ENCODE data around the gene PRR33. TPM values are rescaled to one million over a fixed set of nuclear protein-coding genes. Genes with fewer than 3 reads are reported as not detected.
A peak's percentile ranks its signal among the peaks of the same experiment; 100 is the strongest.

PRR33 gene
- total RNA-seq, 1 donor from 2014 or later, result 3.9 TPM

DNA sequence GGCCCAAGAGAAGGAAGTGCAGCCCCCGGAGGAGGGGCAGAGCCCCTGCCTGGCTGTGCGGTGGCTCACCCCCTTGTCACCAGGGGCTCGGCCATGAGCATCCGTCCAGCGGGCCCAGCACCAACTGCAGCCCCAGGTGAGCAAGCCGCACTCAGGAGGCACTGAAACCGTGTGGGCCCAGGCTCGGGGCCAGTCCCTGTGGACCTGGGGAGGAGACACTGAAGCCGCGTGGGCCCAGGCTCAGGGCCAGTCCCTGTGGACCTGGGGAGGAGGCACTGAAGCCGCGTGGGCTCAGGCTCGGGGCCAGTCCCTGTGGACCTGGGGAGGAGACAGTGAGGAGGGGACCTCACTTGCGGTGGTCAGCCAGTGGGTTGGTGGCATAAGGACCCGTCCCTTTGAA lies 24.9 kb downstream of the PRR33 start:
- no peak for DNase-seq (ENCODE audit: low read depth)

DNA sequence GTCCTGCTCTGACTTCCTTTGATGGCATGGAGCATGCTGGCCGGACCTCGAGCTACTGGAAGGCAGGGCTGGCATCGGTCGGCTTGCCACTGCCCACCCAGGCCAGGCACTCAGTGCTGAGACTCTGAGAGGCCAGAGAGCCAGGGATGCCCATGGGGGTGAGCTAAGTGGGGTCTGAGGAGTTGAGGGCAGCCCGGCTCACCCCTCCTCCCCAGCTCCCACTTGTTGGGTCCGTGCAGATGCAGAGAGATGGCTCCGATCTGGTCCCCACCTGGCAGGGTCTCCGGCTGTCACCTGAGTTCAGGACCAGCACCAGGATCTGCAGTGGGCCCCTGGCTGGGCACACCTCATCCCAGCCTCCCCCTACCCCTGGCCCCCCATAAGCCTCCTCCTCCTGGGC lies 25.5 kb downstream of the PRR33 start:
- DNase-seq (ENCODE audit: low read depth), result no peak

DNA sequence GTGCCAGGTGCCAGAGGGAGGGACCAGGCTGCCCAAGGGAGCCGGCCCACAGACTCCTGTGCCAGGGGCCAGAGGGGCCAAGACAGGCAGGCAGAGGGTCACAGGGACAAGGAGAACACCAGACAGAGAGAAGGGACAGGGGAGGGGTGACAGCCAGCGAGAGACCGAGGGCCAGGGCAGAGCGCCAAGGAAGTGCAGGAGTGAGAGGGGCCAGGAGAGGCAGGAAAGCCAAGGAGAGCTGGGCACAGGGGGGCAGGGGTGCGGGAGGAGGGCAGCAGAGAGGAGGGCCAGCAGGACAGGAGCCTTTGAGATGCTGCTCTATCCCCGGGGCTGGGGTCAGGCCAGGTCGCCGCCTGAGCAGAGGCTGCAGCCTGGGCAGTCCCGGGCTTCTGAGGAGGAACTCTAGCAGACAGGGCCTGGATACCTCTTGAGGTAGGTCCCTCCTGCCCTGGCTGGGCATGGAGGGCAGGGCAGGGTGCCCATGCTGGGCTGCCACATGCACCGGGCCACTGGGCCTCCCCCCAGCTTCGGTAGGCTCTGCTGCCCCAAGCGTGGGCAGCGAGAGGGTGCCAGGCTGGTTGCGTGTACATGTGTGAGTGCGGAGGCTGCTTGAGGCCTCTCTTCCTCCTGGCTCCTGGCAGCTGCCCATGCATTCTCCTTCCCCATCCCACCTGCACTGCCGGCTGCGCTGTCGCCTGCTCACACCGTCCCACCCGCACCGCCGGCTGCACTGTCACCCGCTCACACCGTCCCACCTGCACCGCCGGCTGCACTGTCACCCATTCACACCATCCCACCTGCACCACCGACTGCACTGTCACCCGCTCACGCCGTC lies 26.6 kb downstream of the PRR33 start:
- DNase-seq (ENCODE audit: low read depth), result no peak

- peak; percentile 43 for DNase-seq (ENCODE audit: low read depth)
These were observed 27.5 kb downstream of the PRR33 start for GRCh38 chr11:1864231-1864630.

- peak; percentile 96 for DNase-seq (ENCODE audit: low read depth)
These were observed 28.1 kb downstream of the PRR33 start for GRCh38 chr11:1863352-1864216.

DNA sequence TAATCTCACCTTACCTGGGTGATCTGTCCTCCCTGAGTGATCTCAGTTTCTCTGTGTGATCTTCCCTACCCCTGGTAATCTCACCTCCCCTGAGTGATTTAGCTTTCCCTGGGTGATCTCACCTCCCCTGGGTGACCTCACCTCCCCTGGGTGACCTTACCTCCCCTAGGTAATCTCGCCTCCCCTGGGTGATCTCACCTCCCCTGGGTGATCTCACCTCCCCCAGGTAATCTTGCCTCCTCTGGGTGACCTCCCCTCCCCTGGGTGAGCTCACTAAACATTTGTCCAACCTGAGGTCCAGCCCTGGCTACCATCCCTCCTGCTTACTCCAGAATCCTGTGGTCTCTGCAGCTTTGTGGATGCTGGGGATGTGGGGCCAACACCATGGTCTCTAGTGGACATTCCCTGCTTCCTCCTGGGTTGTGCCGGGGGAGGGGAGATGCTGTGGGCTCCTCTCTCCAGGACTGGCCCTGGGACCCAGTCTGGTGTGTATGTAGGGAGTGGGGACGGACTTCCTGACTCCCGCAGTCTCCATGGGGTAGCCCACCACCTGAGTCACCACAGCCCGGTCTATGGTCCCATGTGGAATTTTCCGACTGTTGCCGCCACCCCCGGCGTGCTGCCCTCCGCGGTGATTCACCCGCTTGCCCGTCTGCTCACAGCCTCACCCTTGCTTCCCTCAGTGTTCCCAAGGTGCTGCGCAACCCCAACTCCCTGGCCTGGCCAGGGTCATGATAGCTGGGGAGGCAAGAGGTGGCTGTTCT lies 28.9 kb downstream of the PRR33 start:
- DNase-seq (ENCODE audit: low read depth), result peak; percentile 74

GRCh38 chr11:1861435-1862411 lies 30.0 kb downstream of the PRR33 start:
- no peak for DNase-seq (ENCODE audit: low read depth)

GRCh38 chr11:1860108-1860507 lies 31.6 kb downstream of the PRR33 start:
- DNase-seq (ENCODE audit: low read depth), result no peak

GRCh38 chr11:1859004-1859403 lies 32.7 kb downstream of the PRR33 start:
- no peak for DNase-seq (ENCODE audit: low read depth)

DNA sequence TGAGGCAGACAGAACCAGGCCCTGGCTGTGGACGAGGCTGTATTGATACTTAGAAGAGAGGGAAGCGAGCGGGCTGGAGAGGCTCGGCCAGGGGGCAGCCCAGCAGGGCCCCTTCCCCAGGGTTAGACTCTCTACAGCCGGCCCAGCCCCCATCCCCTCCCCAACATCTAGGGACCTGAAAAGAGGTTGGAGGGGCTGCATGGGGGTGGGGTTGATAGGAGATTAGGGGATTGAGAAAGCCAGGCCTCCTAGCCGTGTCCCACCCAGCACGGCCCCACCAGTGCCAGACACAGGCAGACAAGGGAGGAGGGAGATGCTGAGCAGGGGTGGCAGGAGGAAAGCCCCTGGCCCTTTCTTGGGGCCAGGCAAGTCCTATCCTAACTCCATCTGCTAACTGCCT lies 33.1 kb downstream of the PRR33 start:
- no peak for DNase-seq (ENCODE audit: low read depth)

DNA sequence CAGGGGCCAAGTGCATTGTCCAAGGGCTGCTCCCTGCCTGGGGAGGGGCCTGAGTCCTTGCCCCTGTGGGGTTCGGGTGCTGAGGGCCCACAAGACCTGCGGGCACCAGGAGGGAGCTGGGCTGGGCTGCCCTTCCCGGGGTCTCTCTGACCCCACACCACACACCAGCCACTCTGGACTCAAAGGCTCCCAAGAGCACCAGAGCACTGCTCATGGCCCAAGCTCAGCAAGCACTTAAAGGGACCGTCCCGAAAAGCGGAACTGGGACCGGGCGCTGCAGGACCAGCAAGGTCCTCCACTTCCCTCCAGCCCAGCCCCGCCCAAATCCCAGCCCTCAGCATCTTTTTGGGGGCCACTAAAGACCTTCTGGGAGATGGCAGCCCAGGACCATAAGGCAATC lies 33.5 kb downstream of the PRR33 start:
- no peak for DNase-seq (ENCODE audit: low read depth)

- DNase-seq (ENCODE audit: low read depth), result no peak
These were observed 34.6 kb downstream of the PRR33 start for GRCh38 chr11:1857064-1857463.

DNA sequence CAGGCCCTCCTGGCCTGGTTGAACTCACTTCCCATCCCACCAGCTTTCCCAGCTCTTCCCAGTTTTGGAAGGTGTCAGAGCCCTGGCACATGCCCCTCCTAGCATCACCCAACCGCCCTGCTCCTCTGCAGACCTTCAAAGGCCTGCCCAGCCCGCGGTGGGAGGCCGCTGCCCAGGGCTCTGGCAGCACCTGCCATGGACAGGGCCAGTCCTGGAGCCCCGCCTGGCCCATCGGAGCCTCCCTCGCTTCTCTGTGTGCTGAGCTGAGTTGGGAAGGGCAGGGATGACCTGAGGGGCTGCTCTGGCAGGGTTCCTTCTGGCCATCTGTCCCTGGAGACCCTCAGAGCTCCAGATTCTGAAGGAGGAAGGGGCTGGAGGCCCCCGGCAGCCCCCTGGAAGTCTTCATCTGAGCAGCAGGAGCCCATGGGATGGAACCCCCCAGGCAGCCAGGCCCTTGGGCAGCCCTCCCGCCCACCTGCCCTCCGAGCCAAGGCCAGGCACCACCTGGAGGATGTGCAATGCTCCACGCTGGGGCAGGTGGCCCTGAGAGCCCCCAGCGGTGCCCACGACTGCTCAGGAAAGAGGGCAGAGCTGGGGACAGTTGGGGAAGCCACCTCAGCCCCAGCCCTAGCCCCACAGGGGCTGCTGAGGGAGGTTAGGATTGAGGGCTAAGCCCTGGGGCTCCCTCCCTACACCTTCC lies 35.2 kb downstream of the PRR33 start:
- no peak for DNase-seq (ENCODE audit: low read depth)

- DNase-seq (ENCODE audit: low read depth), result no peak
These were observed 35.8 kb downstream of the PRR33 start for GRCh38 chr11:1855886-1856265.

GRCh38 chr11:1854949-1855885 lies 36.5 kb downstream of the PRR33 start:
- no peak for DNase-seq (ENCODE audit: low read depth)

- peak; percentile 52 for DNase-seq (ENCODE audit: low read depth)
These were observed 37.4 kb downstream of the PRR33 start for GRCh38 chr11:1854132-1854948.

GRCh38 chr11:1853376-1854131 lies 38.1 kb downstream of the PRR33 start:
- no peak for DNase-seq (ENCODE audit: low read depth)

Measured in myocyte (in vitro differentiated cells).